Lower leg skin (tissue), 3 donors: ENCODE results near the gene EIF5A2.

ENCODE experiments used
- CTCF ChIP-seq, 3 donors: fragments of 450-650 bp; IDR thresholded peaks; one replicate each; pipeline ENCODE4 v1.5.1; 2016; ENCODE audit warnings: antibody characterized with exemption in 3 of 3, mild to moderate bottlenecking in 3 of 3, moderate library complexity in 2 of 3
- POLR2A ChIP-seq, 2 donors: fragments of 450-650 bp; IDR thresholded peaks; one replicate each; pipeline ENCODE4 v1.6.1; 2016 to 2017; ENCODE audit warnings: antibody characterized with exemption in 2 of 2, mild to moderate bottlenecking in 1 of 2, moderate library complexity in 1 of 2

DNA sequence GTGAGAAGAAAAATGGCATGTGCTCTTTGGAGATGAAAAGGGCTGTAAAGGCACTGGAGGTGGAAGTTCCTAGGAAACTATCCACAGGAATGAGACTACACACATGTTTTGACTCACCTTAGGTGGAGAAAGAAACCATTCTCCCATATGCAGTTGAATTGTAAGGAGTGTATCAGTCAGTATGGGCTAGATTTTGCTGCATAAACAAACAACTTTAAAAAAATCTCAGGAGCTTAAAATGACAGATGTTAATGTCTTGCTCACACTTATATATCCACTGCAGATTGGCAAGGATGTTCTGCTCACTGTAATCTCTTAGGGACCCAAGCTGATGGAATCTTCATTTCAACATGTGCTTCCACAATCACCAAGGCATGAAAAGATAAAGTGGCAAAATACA is 64.1 kb downstream of the EIF5A2 start:
- TF ChIP-seq CTCF (IDR thresholded peaks at IDR 0.05) (no peak), POLR2A (IDR thresholded peaks at IDR 0.05) (no peak)
